RCC 7860 (cell line): ENCODE data around the gene MAD1L1.
"Not testable (repeated sequence)": the region's sequence is repeated elsewhere in the genome, so short reads cannot be mapped to it uniquely, and the experiment has no call there.

ENCODE experiments used
- DNase-seq: peaks from one replicate; pipeline ENCODE4 v3.0.0-alpha.2; 2015; ENCODE audit warnings: low spot score
- FAIRE-seq: peaks from 2 replicates; lab custom pipeline; 2012; peaks lifted over from hg19 to GRCh38; lab: Jason Lieb, UNC

MAD1L1 gene

DNA sequence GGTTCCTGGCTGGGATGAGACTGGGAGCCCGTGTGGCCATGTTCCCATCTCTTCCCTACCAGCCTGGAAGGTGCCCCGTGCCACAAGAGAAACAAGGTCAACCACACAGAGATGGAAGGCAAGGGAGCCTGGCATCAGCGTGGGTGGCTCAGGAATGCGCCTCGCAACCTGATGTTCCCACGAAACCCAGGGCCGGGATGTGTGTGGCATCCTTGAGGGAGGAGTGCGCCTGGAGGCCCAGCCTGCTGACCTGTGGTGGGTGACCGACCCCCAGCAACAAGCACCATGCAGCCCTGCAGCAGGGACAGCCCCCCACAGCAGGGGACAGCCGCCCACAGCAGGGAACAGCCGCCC lies 295.5 kb downstream of the MAD1L1 start:
- DNase-seq = no peak
- no peak for FAIRE-seq

GRCh38 chr7:1936531-1937251 lies 296.1 kb downstream of the MAD1L1 start:
- DNase-seq (no peak), FAIRE-seq (no peak)

DNA sequence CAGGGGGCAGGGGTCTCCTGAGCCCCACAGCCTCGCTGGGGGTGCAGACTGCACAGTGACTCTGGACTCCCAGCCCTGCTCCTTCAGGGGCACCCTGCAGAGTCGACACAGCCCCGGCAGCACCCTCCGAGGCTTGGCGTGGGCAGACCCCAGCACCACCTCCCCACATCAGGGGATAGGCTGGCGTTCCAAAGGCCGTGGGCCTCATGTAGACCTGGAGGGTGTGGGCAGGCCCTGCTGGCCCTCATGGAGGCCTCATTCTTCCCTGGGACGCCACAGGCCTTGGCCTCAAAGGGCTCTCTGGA lies 296.8 kb downstream of the MAD1L1 start:
- DNase-seq = no peak
- FAIRE-seq = no peak

GRCh38 chr7:1935176-1936005 lies 297.4 kb downstream of the MAD1L1 start:
- no peak for DNase-seq
- no peak for FAIRE-seq

GRCh38 chr7:1934756-1935155 lies 298.0 kb downstream of the MAD1L1 start:
- DNase-seq (no peak), FAIRE-seq (no peak)

DNA sequence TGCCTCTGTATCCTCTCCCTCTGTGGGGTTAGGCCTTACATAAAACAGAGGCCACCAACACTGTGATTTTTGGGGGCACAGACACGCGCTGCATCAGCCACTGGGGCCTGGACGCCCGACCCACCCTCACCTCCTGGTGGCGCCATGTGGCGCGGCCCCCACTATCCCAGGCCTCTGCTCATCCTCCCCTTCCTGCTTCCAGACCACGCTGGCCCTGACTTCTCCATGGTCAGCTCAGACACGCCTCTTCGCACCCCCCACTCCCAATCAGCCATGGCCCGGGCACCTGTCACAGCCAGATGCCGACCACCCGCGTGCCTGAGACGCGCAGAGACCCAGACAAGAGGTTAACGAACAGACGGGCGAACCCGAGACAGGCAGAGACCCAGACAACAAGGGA lies 298.7 kb downstream of the MAD1L1 start:
- FAIRE-seq (no peak), DNase-seq (no peak)

DNA sequence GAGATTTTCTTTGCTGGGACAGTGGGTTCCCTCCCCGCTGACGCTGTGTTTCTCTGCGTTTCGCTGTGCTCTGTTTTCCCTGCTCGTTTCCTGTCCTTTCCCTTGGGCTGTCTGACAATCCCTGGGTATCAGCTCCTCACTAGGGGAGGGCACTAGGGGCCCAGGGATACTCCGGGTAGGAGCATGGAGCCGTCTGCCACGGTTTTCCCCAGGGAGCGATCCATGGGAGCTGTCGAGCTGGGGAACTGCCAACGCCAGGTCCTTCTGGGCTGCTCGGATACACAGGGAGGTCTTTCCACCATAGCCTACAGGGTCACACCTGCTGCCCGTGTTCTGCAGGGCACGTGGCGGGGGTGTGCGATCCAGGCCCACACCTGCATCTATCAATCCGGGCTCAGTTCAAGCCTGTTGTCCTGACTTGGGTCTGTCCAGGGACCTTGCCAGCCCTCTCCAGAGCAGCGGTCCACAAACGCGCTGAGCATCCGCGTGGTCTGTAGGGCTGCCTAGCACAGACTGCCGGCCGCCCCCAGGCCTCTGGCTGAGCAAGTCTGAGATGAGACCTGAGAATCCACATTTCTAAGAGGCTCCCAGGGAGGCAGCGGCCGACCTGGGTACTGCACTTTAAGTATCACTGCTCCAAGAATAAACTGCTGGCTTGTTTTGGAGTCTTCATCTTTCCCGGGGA lies 299.5 kb downstream of the MAD1L1 start:
- FAIRE-seq = no peak
- no peak for DNase-seq

GRCh38 chr7:1931951-1932270 lies 300.8 kb downstream of the MAD1L1 start:
- FAIRE-seq = no peak
- DNase-seq = no peak

DNA sequence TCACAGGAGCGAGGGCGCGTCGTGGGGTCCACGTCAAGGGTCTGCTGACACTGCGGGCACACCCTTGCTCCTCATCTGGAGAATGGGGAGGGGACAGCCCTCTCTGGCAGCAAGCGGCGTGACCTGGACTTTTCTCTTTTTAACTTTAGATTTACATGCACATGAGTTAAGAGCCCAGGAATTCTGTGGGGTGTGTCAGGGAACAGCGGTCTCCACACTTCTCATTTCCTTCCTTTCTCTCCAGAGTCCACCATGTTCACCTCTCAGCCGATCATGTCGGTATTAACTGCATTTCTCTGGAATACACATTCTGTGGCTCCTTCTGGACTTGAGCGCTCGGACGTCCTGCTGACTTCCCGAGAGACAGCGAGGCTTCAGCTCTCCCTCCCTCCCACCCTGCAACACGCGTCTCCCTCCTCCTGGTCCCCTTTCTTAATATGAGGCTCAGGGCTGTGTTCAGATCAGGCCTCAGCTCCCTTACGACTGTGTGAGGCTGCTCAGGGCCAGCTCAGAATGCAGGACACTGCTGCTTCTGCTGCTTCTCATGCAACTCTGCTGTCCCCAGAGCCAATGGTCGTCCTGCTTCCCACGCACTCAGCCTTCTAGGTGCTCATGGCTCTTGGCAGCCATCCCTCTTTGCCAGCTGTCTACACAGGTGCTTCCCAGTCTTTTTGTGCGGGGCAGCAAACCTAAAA lies 301.3 kb downstream of the MAD1L1 start:
- DNase-seq (no peak), FAIRE-seq (no peak)

- no peak for DNase-seq
- FAIRE-seq = no peak
These were observed 302.2 kb downstream of the MAD1L1 start for GRCh38 chr7:1930381-1931065.

DNA sequence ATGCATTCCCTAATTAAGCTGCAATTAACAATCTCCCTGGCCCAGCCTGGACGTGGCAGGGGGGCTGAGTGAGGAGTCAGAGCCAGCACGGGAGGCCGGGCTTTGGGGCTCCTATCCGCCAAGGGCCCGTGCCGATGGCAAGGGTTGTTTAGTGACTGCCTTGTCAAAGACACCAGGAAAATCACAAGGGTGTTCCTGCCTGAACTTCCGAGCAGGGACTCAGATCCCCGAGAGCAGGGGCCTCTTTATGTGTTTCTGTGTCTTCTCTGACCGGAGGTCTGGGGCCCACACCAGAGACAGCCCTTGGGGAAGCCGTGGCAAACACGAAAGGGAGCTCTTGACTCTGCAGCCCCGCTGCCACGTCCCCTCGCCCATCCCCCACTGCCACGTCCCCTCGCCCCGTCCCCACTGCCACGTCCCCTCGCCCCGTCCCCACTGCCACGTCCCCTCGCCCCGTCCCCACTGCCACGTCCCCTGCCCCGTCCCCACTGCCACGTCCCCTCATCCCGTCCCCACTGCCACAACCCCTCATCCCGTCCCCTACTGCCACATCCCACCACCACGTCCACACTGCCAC lies 303.3 kb downstream of the MAD1L1 start:
- FAIRE-seq, DNase-seq: not testable (repeated sequence)

DNA sequence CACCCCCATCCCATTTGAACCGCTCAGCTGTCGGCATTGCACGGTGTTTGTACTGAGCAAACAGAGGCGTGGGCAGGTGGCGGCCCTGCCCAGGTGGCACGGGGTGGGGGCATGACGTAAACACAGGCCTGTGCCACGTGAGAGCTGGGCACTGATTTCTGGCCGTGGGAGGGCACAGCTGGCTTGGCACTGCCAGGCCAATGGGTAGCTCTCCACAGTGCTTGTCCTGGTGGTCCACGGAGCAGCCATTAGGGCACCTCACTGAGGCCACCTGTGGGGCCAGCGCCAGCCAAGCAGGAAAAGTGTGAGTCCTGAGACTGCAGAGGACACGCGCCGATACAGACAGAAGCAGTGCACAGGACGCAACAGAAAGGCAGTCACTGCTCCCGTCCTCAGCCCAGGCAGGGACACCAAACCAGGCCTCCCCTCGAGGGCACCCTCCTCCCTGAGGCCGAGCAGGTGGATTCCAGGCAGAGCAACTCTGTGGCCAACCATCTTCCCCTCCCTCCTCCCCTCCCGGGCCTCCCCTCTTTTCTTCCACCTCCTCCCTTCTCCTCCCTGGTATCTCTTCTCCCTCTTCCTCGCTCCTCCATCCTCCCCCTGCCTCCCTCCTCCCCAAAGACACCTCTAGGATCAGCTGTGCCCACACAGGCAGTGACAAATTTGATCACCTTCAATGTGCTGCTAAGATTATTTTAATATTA lies 303.9 kb downstream of the MAD1L1 start:
- no peak for DNase-seq

GRCh38 chr7:1927937-1928644 lies 304.7 kb downstream of the MAD1L1 start:
- FAIRE-seq (no peak), DNase-seq (no peak)

More for the DNA sequence above, 303.9 kb downstream of the MAD1L1 start:
- no peak for FAIRE-seq

- DNase-seq = no peak
- no peak for FAIRE-seq
These were observed 305.8 kb downstream of the MAD1L1 start for GRCh38 chr7:1926908-1927306.

DNA sequence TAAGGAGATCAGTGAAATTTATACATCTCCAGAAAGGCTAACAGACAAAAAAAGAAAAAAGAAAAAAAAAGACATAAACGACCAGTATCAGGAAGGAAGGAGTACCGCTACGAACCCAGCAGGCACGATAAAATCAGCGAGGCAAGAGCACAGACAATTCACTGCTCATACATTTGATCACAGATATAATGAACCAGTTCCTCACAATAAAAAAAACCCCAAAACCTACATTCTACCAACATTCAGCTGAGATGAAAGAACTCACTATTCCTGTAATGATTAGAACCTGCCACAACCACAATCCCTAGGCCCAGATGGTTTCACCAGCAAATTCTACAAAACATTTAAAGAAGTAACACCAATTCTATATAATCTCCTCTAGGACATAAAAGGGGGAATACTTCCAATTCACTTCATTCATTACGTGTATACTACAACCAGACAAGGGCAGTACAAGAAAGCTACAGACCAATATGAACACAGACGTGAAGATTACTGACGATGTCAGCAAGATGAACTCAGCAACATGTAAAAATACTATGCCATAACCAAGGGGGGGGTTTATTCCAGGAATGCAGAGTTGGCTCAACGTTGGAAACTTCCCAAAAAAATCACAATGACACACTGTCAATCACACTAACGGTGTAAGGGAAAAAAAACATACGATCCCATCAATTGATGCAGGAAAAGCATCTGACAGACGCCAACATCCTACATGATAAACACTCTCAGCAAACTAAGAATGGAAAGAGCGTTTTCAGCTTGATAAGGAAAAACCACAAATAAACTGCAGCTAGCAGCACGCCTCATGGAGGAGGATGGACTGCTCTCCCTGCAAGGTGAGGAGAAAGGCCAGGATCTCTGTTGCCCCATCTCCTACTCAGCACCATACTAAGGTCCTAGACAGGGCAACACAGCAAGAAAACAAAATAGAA lies 306.5 kb downstream of the MAD1L1 start:
- DNase-seq (no peak), FAIRE-seq (no peak)

- DNase-seq (no peak), FAIRE-seq (no peak)
These were observed 307.4 kb downstream of the MAD1L1 start for GRCh38 chr7:1925349-1925748.

DNA sequence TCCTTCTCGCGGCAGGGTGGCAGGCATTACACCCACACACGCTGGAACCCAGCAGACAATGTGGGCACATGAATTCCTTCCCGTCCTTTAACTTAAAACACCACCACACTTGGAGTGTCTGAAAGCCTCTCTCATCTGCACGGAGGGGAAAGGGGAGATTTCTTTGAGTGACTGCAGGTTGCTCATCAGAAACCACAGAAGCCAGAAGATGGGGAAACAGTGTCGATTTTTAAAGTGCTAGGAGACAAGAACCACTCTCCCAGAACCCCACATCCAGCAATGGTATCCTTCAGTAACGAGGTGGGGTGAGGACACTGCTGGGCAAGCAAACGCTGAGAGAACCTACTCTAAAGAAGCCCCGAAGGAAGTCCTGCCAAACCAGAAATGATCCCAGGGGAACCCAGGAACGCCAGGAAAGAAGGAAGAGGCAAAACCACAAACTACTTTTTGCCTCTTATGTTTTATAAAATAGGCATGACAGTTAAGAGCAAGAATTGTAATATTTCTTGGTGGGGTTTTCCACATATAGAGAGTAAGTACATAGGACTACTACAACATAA lies 308.4 kb downstream of the MAD1L1 start:
- no peak for DNase-seq
- FAIRE-seq = no peak
